Progenitor cell of endocrine pancreas (in vitro differentiated cells): Measurements from ENCODE around the gene GSX1. TPM values are rescaled to one million over a fixed set of nuclear protein-coding genes. Genes with fewer than 3 reads are reported as not detected.
"Not testable (repeated sequence)": the region's sequence is repeated elsewhere in the genome, so short reads cannot be mapped to it uniquely, and the experiment has no call there.

ENCODE experiments used
- DNase-seq: peaks from one replicate; pipeline ENCODE4 v3.0.0; 2021; ENCODE audit warnings: low spot score; ENCODE audit not compliant: unreplicated experiment
- H3K27ac Mint-ChIP-seq: 2 replicates; pipeline ENCODE4 v1.8.0; 2021; ENCODE audit warnings: mild to moderate bottlenecking, moderate library complexity, mixed read lengths
- H3K27me3 Mint-ChIP-seq: 2 replicates; pipeline ENCODE4 v1.8.0; 2021; ENCODE audit warnings: mixed read lengths
- H3K36me3 Mint-ChIP-seq: 2 replicates; pipeline ENCODE4 v1.8.0; 2022; ENCODE audit warnings: mixed read lengths; ENCODE audit not compliant: insufficient read depth
- H3K4me1 Mint-ChIP-seq: 2 replicates; pipeline ENCODE4 v1.8.0; 2021; ENCODE audit warnings: low read depth, mixed read lengths
- H3K4me3 Mint-ChIP-seq: 2 replicates; pipeline ENCODE4 v1.8.0; 2021; ENCODE audit warnings: low read depth, mild to moderate bottlenecking, moderate library complexity, mixed read lengths
- H3K9me3 Mint-ChIP-seq: 2 replicates; pipeline ENCODE4 v1.8.0; 2021; ENCODE audit warnings: low read depth, mixed read lengths
- CTCF ChIP-seq: fragments of 200-600 bp; sonication (generic); IDR thresholded peaks from one replicate; pipeline ENCODE4 v1.5.0; 2021; ENCODE audit warnings: antibody characterized with exemption, mild to moderate bottlenecking; ENCODE audit not compliant: unreplicated experiment
- total RNA-seq: library from RNA; stranded (reverse); gene quantifications from 2 replicates; pipeline ENCODE4 v1.2.1, GENCODE V29; 2021

GSX1 gene
- total RNA-seq, 1 donor from 2014 or later: not detected

DNA sequence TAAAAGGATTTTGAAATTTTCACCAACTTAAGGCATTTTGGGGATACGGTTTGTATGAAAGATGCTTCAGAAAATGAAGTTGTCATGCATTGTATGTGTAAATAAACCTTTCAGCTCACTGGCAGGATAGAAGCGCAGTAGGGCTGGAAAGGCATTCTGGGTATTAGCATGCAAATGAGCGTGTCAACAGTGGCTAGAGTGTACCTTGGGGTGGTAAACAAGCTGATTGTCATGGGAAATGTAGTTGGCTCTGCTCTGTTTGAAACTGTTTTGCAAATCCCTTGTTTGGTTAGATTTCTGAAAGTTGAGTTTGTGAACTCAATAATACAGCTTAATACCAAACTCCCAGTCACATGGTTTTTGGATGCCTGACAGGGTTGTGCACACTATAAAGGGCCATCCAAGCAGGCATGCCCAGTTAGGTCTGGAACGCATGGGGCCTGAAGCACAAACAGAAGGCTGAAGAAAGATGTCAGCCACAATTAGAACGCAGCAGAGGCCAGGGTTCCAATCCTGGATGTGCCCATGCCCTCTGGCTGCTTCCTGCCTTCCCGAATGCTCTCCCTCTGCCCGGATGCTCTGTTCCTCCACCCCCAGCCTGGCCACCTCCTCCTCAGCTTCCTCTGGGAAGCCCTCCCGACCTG, 14.6 kb downstream of the GSX1 start:
- Mint-ChIP-seq H3K4me1 (no peaks in the 10 kb centered on the region), H3K36me3 (no peaks in the 10 kb centered on the region), H3K27me3 (peaks cover 88% of the 10 kb centered on the region), H3K9me3 (no peaks in the 10 kb centered on the region), H3K4me3 (no peak overlapping the region), H3K27ac (no peak overlapping the region)
- DNase-seq: no peak
- TF ChIP-seq CTCF: no peak

- Mint-ChIP-seq H3K4me1 (no peaks in the 10 kb centered on the region), H3K9me3 (no peaks in the 10 kb centered on the region), H3K27me3 (peaks cover 89% of the 10 kb centered on the region), H3K36me3 (no peaks in the 10 kb centered on the region), H3K27ac (no peak overlapping the region), H3K4me3 (no peak overlapping the region)
- DNase-seq: no peak
- no peak for TF ChIP-seq CTCF
These were observed 16.7 kb downstream of the GSX1 start for GRCh38 chr13:27808851-27809550.

DNA sequence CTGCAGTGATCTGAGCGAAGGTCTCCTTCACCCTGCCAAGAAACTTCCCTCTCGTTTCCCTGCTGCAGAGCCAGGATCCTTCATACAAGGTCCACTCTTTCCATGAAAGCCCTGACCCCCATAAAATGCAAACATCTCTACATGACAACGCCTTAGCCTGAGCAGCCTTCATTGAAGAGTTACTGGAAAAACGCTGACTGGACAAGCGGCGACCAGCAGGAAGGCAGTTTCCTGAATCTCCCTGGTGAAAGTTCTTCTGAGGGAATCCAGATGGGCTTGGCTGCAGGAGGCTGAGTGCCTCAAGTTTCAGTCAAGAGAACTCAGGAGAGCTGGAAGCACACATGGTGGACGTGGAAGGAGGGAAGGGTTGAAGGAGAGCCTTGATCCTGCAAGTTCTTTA, 17.7 kb downstream of the GSX1 start:
- Mint-ChIP-seq H3K27me3 (peaks cover 93% of the 10 kb centered on the region), H3K9me3 (no peaks in the 10 kb centered on the region)

DNA sequence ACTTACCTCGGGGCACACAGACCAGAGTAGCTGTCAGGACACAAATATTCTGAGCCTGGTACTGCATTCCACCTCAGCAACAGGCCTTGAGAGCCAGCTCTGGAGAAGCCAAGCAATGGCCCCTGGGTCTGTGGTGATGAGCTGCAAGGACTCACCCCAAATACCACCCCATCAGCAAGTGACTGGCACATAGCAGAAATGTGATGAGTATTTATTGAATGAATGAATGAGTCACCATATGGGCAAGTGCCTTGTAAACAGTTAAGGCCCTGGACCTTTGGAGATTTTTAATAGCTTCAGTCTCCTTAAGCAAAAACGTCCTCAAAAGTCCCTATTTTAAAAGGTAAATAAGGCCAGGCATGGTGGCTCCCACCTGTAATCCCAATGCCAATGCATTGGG, 18.2 kb downstream of the GSX1 start:
- H3K9me3 Mint-ChIP-seq: no peaks in the 10 kb centered on the region
- no peak overlapping the region for H3K4me3 Mint-ChIP-seq
- no peak overlapping the region for H3K27ac Mint-ChIP-seq
- no peak for TF ChIP-seq CTCF
- no peaks in the 10 kb centered on the region for H3K4me1 Mint-ChIP-seq
- no peaks in the 10 kb centered on the region for H3K36me3 Mint-ChIP-seq
- DNase-seq: no peak
- H3K27me3 Mint-ChIP-seq: peaks cover 93% of the 10 kb centered on the region

More for the DNA sequence above, 17.7 kb downstream of the GSX1 start:
- no peak for TF ChIP-seq CTCF
- H3K4me1 Mint-ChIP-seq: no peaks in the 10 kb centered on the region
- no peaks in the 10 kb centered on the region for H3K36me3 Mint-ChIP-seq
- no peak for DNase-seq
- H3K4me3 Mint-ChIP-seq: no peak overlapping the region
- H3K27ac Mint-ChIP-seq: no peak overlapping the region

DNA sequence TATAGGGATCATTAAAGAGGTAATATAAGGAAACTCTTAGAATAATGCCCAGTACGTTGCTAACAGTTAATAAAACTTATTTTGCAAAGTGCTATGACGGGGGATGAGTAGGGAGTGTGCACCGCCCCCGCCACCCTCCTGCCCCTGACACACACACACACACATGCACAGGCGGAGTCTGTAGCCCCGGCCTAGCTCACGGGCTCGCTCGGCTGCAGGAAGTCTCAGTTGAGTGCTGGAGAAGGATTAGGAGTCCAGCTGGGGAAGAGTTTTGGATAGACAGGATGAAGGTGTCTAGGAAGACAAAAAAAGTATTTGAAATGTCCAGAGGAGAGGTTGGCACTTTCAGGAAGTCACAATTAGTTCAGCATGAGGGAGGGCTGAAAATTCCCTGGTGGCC, 21.5 kb downstream of the GSX1 start:
- peaks cover 89% of the 10 kb centered on the region for H3K27me3 Mint-ChIP-seq
- peaks cover 1% of the 10 kb centered on the region for H3K36me3 Mint-ChIP-seq
- DNase-seq: no peak

GRCh38 chr13:27817832-27818231, 25.5 kb downstream of the GSX1 start:
- H3K4me3 Mint-ChIP-seq, H3K9me3 Mint-ChIP-seq, H3K4me1 Mint-ChIP-seq, H3K36me3 Mint-ChIP-seq, DNase-seq, H3K27ac Mint-ChIP-seq: not testable (repeated sequence)
- peaks cover 96% of the 10 kb centered on the region for H3K27me3 Mint-ChIP-seq

More for the DNA sequence above, 21.5 kb downstream of the GSX1 start:
- H3K4me3 Mint-ChIP-seq: no peak overlapping the region
- H3K9me3 Mint-ChIP-seq: no peaks in the 10 kb centered on the region
- H3K4me1 Mint-ChIP-seq: no peaks in the 10 kb centered on the region
- H3K27ac Mint-ChIP-seq: no peak overlapping the region
- TF ChIP-seq CTCF: no peak
